D341Med (cell line): ENCODE results near the gene SEC23A.
A peak's percentile ranks its signal among the peaks of the same experiment; 100 is the strongest.
"Not testable (repeated sequence)": the region's sequence is repeated elsewhere in the genome, so short reads cannot be mapped to it uniquely, and the experiment has no call there.

Source experiments
- DNase-seq: peaks from one replicate; pipeline ENCODE4 v3.0.0; 2012; ENCODE audit warnings: low spot score

The SEC23A gene

GRCh38 chr14:39091716-39092115 lies 11.3 kb downstream of the SEC23A start:
- no peak for DNase-seq

DNA sequence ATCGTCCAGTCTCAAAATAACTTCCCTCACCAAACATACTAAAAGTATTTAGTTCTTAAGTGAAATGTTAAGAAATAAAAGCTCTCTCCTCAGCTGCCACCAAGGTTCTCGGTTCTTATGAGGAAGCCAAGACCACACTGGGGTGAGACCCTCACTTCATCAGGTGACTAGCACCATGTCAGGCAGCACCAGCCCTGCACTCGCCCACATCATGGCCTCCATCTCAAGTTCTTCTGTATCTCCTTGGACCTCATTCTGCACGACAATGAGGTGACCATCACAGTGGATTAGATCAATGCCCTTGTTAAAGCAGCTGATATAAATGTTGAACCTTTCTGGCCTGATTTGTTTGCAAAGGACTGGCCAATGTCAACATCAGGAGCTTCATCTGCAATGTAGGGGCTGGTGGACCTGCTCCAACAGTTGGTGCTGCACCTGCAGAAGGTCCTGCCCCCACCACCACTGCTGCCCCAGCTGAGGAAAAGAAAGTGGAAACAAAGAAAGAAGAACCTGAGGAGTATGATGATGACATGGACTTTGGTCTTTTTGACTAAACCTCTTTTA lies 12.4 kb downstream of the SEC23A start:
- no peak for DNase-seq

GRCh38 chr14:39087493-39087892 lies 15.5 kb downstream of the SEC23A start:
- no peak for DNase-seq

DNA sequence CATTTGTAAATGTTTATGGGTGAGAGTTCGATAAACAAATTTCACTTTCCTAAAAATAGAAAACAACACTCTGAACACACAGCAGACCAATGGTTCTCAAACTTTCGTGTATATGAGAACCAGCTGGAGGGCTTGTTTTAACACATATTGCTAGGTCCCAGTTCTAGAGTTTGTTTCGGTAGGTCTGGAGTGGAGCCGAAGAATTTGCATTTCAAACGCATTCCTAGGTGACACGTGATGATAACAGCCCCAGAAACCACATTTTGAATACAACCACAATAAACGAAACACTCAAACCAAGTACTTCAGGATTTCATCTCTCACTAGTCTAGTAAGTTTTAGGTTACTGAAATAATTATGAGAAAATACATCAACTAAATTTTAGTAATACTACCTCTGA lies 17.1 kb downstream of the SEC23A start:
- DNase-seq = no peak

- DNase-seq = no peak
Observed at GRCh38 chr14:39083127-39083526, 19.9 kb downstream of the SEC23A start.

GRCh38 chr14:39080886-39081285 lies 22.1 kb downstream of the SEC23A start:
- no peak for DNase-seq

- DNase-seq = no peak
Observed at GRCh38 chr14:39071096-39071495, 31.9 kb downstream of the SEC23A start.

DNA sequence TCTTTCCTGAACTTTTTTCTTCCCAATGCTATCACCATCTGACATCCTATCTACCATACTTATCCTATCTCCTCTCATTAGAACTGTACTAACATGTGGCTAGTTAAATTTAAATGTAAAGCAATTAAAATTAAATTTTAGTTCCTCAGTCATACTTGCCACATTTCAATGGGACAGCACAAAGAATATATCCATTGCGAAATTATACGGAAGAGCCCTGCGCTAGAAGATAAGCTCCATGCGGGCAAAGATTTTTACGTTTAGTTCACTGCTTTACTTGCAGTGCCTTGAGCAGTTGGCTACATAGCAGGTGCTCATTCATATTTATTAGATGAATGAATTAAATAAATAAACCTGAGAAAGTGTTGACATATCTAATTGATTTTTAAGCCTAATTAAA lies 33.1 kb downstream of the SEC23A start:
- DNase-seq = no peak

DNA sequence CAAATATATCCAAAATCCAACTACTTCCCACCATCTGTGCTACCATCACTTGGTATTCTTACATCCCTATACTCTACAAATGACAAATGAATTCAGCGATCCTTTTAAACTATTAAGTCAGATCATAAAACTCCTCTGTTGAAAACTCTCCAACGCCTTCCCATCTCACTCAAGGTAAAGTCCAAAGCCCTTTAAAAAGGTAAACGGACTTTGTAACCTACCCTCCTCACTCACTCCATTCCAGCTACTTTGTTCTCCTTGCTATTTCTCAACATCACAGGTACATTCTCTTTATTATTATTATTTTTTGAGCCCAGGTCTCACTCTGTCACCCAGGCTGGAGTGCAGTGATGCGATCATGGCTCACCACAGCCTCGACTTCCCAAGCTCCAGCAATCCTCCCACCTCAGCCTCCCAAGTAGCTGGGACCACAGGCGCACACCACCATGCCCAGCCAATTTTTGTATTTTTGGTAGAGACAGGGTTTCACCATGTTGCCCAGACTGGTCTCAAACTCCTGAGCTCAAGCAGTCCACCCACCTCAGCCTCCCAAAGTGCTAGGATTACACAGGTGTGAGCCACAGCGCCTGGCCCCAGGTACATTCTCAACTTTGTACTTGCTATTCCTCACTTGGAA lies 33.7 kb downstream of the SEC23A start:
- not testable (repeated sequence) for DNase-seq

DNA sequence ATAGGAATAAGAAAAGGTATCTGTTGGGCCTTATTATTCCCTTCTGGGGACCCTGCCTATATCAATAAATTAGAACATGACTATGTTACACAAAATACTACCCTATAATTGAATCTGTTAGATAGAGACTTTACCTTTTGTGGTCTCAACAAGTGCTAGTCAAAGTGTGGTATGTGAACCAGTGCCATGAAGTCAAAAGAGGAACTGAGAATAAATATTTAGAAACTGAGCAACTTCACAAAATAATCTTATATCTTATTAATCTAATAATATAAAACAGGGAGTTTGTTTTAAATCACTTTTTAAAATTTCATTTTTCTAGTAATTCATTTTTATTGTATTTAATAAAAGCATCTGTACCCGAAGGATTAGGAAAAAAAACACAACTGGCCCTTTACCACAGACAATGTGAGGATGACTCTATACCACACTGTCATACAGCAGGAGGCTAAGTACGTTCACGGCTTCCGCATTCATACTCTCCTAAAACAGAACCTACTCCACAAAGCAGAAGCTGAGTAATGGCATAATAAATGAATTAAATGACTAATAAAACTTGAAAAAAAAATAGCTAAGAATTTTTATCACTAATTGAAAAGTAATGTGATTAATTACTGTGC lies 42.1 kb downstream of the SEC23A start:
- no peak for DNase-seq

DNA sequence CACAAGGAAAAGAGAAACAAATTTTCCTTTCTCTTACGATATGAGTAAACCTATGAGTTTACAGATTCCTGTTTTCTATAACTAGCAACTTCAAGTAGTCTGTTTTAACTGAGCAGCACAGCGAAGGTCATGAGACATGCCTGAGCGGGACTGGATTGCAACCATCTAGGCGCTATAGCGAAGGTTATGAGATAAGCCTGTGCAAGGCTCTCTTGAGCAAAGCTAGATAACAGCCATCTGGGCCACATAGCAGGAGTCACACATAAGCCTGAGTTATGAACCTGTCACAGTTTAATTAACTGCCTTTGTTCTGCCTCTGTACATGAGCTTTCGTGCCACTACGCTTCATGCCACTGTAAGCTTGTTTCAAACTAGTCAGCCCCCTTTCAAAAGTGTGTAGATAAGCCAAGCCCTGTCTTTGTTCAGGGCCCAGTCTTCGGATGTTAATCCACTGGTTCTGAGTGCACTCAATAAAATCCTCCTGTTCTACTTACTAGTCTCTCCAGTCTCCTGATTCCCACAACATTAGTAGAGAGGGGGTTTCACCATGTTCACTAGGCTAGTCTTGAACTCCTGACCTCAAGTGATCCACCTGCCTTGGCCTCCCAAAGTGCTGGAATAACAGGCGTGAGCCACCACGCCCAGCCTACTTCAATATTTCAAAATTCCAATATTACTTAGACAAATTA lies 47.1 kb downstream of the SEC23A start:
- no peak for DNase-seq

DNA sequence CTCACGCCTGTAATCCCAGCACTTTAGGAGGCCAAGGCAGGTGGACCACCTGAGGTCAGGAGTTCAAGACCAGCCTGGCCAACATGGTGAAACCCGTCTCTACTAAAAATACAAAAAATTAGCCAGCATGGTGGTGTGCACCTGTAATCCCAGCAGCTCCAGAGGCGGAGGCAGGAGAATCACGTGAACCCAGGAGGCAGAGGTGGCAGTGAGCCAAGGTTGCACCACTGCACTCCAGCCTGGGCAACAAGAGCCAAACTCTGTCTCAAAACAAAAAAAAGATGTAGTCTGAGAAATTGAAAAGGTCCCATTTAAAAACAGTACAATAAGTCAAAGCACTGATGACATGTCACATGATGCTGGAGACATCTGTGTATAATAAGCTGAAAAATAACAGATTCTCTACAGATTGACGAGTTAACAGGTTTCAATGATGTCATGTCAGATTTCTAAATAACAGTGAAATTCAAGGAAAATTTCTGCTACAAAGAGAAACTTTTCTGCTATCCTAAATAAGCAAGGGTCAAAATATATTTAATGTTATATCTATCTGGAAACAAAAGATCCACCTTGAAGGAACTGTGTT lies 50.1 kb downstream of the SEC23A start:
- not testable (repeated sequence) for DNase-seq

GRCh38 chr14:39050389-39050788 lies 52.6 kb downstream of the SEC23A start:
- DNase-seq = no peak

GRCh38 chr14:39045889-39046288 lies 57.1 kb downstream of the SEC23A start:
- not testable (repeated sequence) for DNase-seq

DNA sequence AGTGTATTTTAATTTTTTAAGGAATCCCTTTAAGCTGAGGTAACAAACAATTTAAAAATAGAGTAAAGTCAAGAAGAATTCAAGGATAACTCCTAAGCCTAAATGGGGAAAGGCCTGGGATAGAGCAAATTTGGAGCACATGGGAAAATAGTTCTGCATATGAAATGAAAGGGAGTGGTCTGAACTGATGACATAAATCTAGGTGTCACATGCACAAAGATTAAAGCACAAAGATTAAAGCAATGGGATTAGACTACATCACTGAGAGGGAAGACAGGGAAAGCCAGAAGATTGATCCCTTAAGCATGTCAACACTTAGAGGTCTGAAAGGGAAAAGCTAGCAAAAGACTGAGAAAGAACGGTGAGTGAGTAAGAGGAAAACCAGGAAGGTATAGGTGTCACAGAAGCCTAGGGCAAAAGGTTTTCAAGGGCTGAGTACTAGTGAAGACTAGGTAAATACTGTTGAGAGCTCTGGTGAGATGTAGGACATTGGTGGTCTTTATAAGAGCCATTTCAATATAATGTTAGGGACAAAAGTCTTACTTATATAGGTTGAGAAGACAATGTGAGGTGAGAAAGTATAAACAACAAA lies 59.6 kb downstream of the SEC23A start:
- peak; percentile 39 for DNase-seq

- no peak for DNase-seq
Observed at GRCh38 chr14:39040529-39040928, 62.5 kb downstream of the SEC23A start.

- DNase-seq = no peak
Observed at GRCh38 chr14:39038542-39038941, 64.5 kb downstream of the SEC23A start.

DNA sequence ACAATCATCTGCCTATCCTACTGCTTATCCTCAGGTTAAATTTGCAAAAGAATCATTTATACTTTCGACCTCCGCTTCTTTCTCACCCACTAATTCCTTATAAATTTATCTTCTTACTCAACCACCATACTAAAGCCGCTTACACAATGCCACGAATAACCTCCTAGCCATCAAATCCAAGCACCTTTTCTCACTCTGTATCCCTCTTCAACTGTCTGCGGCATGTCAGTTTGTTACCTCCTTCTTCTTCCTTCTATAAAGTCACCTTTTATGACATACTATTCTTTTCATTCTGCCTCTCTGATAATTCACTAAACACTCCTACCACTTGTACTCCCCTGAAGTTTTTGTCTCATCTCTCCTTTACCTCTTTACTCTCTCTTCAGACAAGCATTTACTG lies 66.3 kb downstream of the SEC23A start:
- no peak for DNase-seq

DNA sequence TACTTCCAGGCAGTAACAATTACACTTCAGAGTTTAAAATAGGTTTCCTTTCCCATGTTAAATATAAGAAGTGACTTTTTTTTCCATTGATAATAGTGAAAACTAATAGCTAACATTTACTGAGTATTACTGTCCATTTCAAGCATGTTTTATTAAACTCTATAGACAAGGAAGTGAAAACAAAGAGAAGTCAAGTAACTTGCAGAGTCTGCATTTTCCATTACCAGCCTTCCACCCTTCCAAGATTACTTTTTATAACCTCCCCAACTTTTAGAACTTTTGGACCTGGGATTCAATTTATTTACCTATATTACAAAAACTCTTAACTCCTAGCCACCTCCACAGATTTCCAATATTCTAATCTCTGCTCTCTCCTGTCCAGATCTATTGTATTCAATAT lies 67.7 kb downstream of the SEC23A start:
- no peak for DNase-seq

- peak; percentile 34 for DNase-seq
Observed at GRCh38 chr14:39034481-39035296, 68.3 kb downstream of the SEC23A start.

- no peak for DNase-seq
Observed at GRCh38 chr14:39033371-39033770, 69.7 kb downstream of the SEC23A start.

GRCh38 chr14:39030209-39030608 lies 72.8 kb downstream of the SEC23A start:
- DNase-seq = no peak
